ENCODE data around the gene IFNLR1.
"Not testable (repeated sequence)": the region's sequence is repeated elsewhere in the genome, so short reads cannot be mapped to it uniquely, and the experiment has no call there.

Gene IFNLR1

GRCh38 chr1:24215226-24215814 is 28.2 kb upstream of the IFNLR1 start:
- H3K4me3 ChIP-seq (replicated peaks; ENCODE audit: low read depth, low read length): no peak overlapping the region
- TF ChIP-seq CTCF (IDR thresholded peaks at IDR 0.05; ENCODE audit: low read depth, low read length, missing control alignments): no peak
- no peak for DNase-seq (ENCODE audit: extremely low read depth, low read depth)

- TF ChIP-seq CTCF (IDR thresholded peaks at IDR 0.05; ENCODE audit: low read depth, low read length, missing control alignments): no peak
- DNase-seq (ENCODE audit: extremely low read depth, low read depth): no peak
- H3K4me3 ChIP-seq (replicated peaks; ENCODE audit: low read depth, low read length): no peak overlapping the region
These were observed 25.3 kb upstream of the IFNLR1 start for GRCh38 chr1:24212376-24212775.

- no peak for TF ChIP-seq CTCF (IDR thresholded peaks at IDR 0.05; ENCODE audit: low read depth, low read length, missing control alignments)
- no peak overlapping the region for H3K4me3 ChIP-seq (replicated peaks; ENCODE audit: low read depth, low read length)
- no peak for DNase-seq (ENCODE audit: extremely low read depth, low read depth)
These were observed 23.1 kb upstream of the IFNLR1 start for GRCh38 chr1:24210195-24210627.

- no peak for DNase-seq (ENCODE audit: extremely low read depth, low read depth)
- TF ChIP-seq CTCF (IDR thresholded peaks at IDR 0.05; ENCODE audit: low read depth, low read length, missing control alignments): no peak
- H3K4me3 ChIP-seq (replicated peaks; ENCODE audit: low read depth, low read length): no peak overlapping the region
These were observed 22.0 kb upstream of the IFNLR1 start for GRCh38 chr1:24209097-24209496.

GRCh38 chr1:24207709-24208108 is 20.6 kb upstream of the IFNLR1 start:
- H3K4me3 ChIP-seq (replicated peaks; ENCODE audit: low read depth, low read length): no peak overlapping the region
- DNase-seq (ENCODE audit: extremely low read depth, low read depth): no peak
- TF ChIP-seq CTCF (IDR thresholded peaks at IDR 0.05; ENCODE audit: low read depth, low read length, missing control alignments): no peak

- not testable (repeated sequence) for H3K4me3 ChIP-seq (replicated peaks; ENCODE audit: low read depth, low read length)
These were observed 20.3 kb upstream of the IFNLR1 start for GRCh38 chr1:24207395-24207687.

GRCh38 chr1:24206516-24207394 is 19.7 kb upstream of the IFNLR1 start:
- no peak for TF ChIP-seq CTCF (IDR thresholded peaks at IDR 0.05; ENCODE audit: low read depth, low read length, missing control alignments)
- H3K4me3 ChIP-seq (replicated peaks; ENCODE audit: low read depth, low read length): no peak overlapping the region
- DNase-seq (ENCODE audit: extremely low read depth, low read depth): no peak

More at GRCh38 chr1:24207395-24207687, 20.3 kb upstream of the IFNLR1 start:
- DNase-seq (ENCODE audit: extremely low read depth, low read depth): not testable (repeated sequence)

Data from HFF-Myc (cell line).